ENCODE data around the gene CALCR.
"Not testable (repeated sequence)": the region's sequence is repeated elsewhere in the genome, so short reads cannot be mapped to it uniquely, and the experiment has no call there.

The CALCR gene

DNA sequence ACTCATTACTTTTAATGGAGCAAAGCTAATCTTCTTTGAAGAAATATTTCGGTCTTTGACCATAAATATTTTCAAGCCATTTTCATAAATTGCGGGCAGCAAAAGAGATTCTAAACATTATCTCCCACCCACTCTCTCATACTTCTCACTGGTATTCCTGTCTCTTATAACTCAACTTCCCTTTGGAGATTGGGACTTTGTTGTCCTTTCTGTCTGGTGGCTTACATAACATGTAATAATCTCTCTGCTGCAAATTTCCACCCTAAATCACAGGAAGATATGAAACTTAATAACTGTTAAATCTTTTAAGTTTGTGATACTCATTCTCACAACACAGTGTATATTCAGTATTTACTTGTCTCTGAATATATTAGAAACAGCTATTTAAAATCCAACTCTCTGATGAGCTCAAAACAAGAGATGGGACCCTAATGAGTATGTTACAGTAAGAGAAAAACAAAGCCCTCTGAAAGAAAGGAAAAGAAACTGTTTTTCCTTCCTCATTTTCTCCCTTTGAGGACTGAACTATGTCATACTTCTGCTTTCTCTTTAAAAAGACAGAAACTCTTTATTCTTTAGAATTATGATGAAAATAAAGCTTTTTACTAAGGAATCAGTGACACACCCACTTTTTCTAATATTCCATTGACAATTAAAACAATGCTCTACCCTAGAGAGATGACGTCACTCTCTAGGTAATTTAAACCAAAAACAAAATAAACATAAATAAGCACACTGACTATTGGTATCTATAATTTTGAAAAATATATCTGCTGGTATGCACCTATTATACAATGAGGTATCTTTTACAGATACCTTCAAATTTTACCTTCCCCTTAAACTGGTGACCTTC lies 14.7 kb downstream of the CALCR start:
- no peak for DNase-seq

DNA sequence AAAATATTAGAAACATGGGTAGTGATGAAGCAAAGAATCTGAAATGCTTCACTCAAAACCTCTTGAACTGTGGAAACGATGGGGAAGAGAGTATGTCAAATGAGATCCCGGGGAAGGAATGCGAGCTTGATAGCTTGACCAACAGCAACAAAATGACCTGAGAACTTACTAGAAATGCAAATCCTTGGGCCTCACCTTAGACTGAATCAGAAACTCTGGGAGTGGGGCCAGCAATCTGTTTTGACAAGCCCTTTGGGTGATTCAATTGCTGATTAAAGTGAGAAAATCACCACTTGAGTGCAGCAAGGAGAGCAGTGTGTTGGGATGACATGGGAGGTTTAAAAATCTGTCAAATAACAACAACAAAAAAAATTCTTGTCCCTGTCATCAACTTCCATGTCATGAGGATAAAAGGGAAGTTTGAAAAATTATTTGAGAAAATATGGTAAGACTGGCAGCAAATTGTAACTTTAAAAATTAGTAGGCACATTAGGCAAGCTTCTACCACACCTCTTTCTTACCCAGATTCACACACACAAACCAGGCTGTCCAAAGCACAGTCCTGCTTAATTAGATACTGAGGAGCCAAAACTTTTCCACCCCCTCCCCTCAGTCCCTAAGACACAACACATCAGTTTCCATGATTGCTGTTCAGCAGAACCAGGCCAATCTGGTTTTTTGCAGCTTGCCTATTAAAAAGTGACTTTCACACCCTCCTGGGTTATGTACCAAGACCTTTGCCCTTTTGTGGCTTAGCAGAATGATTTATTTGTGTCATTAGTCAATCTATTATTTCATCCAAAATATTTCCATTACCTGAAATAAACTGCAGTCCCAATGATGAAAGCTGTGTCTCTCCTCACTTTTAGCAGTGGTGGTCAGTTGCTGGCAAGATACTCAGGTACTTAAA lies 15.6 kb downstream of the CALCR start:
- no peak for DNase-seq

DNA sequence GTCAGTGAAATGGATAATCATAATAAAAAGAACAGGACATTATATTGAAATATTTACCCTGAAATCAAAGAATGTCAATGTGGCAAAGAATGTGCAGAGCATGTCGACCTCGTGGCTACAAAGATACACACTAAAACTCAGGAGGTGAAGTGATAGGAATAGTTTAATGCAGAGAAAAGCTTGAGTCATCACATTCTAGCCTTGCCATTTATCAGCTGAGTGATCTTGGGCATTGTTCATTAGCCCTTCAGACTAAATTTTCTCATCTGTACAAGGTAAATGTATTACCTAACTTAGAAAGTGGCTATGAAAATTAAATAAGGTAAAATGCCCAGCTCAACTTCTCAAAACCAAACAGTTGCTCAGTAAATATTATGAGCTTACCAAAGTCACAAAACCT lies 22.6 kb downstream of the CALCR start:
- DNase-seq, result no peak

DNA sequence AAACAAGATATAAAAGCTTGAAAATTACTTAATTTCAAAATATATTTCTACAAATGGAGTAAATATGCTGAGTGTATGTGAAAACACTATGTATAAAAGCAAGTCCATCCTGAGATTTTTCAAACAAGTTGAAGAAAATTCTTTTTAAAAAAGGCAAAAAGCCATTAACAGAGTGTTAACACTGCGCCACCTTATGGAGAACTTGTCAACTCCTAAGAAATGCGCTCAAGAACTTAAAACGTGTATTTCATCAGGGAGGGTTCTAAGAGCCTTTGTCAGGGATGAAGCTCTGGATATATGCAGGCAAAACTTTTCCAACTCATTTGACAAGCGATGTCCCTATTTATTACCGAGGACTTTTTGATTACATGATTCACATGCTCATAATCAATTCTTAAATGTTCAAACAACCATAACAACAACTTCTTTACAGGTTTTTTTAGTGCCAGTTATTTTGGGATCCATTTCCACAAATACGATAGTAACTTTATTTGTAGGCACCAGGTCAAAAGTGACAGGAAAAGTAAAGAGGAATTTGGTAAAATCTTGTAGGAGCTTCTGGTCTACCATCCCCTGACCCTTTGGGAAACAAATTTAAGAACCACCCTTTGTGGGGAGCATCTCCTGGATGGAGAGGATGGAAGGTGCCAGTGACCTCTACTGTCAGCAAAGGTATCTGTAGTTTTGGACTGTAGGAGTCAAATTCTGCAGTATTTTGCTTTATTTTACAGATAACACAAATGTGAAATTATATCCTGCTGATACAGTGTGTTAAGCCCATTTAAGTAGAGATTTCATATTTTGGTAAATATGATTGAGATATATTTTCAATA lies 23.2 kb downstream of the CALCR start:
- DNase-seq, result no peak

DNA sequence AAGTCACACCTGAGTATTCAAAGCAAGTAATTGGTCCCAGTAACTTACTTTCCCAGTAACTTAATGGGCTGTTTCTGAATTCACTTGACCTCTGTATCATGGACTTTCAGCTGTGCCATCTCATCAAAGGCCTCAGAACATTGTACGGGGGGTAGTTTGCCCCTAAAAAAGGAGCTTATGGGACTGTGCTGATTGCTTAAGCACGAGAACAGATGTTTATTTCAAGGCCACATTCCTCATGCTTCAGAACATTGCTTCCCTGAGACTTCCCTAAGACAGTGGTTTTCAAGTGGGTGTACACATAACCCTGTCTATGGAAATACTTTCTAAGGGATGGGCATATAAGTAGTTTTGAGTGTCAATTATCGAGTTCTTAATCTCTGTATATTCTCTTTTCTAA lies 26.8 kb downstream of the CALCR start:
- DNase-seq, result no peak

DNA sequence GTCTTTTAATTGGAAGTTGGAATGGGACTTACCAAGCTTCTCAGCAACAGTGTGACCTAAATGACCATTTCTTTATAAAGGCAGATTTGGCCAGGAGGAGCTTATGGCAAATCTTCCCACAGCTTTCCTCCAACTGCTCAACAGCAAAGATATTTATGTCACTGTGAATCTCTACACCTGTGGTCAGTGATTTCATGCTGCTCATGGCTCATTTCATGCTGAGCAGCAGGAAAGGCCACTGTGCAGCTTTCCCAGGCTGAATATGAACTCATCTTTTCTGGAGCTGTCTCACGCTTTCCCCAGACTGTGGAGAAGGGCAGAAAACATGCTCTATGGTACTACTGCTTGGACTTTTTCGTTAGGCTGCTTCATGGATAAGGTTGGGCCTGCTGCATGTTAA lies 29.8 kb downstream of the CALCR start:
- DNase-seq, result no peak

DNA sequence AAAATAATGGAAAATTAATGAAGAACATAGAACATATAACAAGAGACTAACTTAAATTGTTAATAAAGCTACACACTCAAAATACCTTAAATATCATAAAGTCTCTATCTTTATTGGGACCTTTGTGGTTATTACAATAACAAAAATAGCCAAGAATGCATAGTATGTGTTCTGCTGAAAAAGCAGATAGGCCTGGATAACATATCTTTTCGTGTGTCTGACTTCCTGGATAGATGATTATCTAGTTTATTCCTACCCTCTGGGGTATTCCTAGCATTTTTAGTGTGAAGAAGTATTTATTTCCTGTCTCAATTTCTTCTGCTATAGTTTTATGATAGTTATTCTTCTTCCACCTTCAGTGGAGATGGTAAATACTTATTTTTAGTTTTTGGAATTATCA lies 36.5 kb downstream of the CALCR start:
- no peak for DNase-seq

DNA sequence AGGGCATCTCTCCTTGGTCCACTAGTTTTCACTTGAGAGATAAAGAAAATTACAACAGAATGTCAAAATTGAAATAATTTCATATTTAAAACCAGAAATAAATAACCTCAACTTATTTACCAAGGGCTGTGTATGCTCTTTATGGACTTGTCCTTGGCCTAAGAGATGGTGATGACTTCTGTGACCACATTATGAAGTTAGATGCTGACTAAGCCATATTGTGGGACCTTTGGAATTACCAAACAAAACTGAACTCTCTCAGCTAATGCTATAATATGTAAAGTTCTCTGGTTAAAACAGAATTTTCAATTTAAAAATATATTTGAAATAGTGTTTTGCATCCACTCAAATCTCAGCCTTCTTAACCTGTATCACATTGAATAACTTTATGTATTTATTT lies 38.9 kb downstream of the CALCR start:
- DNase-seq, result no peak

DNA sequence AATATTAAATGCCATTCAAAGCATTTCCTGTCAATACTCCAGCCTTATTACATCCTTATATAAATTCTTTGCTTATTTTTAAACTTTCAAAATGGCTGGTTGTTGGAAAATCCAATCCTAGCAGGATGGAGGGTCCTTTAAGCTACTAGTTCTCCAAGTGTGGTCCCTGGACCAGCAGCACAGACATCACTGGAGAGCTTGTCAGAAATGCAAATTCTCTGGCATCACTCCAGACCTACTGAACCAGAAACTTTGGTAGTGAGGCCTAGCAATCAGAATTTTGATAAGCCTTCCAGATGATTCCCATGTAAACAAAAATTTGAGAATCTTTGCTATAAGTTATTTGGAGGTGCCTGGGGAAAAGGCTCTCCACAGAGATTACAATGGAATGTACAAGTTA lies 43.8 kb downstream of the CALCR start:
- DNase-seq, result peak; percentile 59

DNA sequence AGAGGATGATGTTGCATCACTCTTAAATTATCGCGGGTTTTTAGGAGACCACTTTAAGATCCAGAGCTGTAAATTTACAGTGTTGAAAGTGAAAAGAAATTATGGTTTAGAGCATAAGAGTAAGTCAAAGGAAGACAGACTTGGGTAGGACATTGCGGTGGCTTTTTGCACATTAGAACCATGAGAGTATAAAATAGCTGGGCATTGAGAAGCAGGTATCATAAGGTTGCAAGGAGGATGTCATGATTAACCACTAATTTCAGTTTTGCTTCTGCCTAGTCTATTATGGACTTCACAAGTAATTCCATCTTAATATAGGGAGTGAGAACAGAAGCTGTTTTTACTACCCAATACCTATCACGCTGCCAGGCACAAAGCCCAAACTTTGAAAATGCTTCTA lies 57.7 kb downstream of the CALCR start:
- no peak for DNase-seq

DNA sequence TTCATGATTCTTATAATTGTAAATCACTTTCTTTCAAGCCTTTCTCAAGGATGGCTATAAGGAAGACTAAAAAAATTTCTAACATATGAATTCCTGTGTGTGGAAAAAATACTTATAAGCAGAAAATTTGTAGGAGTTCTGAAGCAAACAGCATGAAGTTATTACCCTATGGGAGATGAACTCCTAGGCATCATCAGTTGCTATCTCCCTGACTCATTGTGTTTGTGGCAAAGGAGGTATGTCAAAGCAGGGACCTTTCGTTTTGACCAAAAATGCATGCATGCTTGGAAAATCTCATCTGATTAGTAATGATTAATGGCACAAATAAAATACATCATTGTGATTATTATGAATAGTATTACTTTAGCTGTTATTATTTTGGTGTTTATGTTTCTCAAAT lies 59.4 kb downstream of the CALCR start:
- no peak for DNase-seq

DNA sequence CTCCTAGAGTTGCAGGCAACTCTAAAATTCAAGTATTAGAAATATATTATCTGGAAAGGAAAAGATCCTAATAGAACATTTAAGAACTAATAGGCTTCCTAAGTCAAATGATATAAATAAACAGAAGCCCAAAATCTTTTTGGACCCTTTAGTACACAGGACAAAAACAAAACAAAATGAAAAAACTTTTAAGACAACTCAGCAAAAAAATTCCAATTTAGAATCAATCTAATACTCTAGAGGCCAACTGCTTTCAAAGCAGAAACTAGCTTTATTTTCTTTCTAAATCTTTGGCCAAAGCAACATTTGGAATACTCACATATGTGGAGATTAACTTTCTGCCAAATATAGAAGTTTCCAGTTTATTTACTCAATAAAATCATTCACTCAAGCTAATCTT lies 65.2 kb downstream of the CALCR start:
- no peak for DNase-seq

DNA sequence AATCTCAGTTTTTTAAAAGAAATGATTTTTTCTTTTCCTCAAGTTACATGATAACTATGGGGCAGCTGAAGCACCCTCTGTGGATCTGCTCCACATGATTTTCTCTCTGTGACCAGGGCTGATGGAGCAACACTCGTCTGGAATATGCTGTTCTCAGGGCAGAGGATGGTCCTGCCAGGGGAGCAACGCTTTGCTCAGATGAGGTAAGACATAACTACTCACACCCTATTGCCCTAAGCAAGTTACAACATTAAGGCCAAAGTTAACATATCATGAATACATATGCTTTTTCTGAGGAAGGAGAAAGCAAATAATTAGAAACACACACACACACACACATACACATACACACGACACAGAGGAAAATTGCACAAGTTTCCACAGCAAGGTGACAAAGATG lies 71.4 kb downstream of the CALCR start:
- no peak for DNase-seq

DNA sequence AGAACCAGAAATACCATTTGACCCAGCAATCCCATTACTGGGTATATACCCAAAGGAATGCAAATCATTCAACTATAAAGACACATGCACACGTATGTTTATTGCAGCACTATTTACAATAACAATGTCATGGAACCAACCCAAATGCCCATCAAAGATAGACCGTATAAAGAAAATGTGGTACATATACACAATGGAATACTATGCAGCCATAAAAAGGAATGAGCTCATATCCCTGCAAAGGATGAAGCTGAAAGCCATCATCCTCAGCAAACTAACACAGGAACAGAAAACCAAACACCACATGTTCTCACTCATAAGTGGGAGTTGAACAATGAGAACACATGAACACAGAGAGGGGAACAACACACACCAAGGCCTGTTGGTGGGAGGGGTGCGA lies 82.7 kb downstream of the CALCR start:
- DNase-seq, result not testable (repeated sequence)

DNA sequence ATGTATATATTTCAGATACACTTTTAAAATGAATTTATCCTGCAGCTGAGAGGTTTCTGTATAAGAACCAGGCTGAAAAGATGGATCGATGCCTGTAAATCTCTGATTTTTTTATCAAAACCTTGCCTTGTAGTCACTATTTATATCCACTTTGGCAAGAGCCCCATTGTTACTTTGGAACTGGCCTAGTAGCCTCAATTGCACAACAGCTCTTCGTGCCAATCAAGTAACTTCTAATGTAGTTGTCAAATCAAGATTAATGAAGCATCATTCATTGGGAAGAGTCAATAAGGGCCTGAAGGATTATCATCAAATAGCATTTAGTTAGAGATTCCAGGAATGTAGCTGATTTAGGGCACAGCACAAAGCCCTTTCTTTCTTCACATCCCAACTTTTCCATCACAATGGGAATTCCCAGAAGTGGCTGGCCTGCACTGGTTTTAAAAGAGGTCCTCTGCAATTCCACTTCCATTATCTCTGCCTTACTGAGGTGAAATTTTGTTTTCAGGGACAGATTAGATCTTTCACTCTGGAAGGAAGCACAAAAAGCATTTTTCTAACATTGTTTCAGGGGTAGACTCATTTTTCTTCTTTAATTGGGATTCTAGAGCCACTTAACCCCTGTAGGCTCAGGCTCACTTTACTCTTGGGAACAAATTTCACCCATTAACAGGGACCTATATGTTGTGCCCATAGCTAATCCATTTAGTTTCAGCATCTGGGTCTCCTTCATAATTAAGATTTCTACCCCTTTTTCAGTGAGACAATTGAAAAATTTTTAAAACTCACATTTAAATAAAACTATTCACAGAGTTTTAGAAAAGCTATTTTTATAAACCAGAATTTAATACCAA lies 97.8 kb downstream of the CALCR start:
- DNase-seq, result no peak

DNA sequence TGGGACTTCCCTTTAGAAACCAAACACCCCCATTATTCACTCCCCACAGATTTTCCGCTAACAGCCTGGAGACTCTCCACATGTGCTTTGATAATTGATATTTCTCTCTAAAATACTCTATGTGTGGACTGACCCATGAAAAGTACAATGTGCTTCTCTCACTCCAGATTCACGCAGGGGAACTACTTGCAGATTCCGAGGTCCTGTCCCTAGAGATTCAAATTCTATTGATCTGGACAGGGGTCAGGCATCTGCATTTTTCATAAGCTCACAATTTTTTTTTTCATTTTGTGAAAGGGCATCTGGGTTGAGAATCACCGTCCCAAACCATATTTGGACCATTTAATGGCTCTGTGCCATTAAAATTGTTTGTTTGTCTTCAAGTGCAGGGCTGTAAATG lies 98.7 kb downstream of the CALCR start:
- DNase-seq, result peak; percentile 2

DNA sequence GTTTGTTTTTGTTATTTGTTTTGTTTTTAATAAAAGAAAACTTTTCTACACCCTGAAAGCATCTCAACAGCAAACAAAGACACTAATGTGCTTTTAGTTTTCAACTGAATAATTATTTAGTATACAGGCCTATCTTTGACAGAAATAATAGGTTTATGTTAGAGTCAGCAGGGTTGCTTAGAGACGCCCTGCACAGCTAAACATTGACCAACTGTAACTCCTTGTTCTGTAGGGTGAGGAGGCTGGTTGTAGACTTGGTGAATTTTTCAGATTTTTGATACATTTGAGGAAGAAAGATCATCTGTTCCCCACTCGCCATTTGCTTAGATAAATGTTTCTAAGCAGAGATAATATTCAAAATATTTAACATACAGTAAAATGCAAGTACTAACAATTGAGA lies 103.1 kb downstream of the CALCR start:
- no peak for DNase-seq

DNA sequence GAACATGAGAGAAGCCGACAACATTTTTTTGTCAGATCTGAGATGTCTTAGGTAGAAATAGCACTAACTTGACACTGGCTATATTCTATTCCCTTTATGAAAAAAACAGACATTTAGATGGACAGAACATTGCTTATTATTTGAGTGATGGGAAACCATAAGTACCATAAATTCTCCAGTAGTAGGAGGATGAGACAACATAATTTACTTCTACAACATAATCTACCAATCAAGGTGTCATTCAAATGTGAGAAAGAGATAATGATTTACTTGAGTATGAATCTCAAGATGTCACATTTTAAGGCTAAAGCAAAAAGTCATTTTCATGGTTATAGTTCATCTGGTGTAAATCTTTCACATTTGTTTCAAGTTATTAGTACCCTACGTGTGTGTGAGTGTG lies 110.8 kb downstream of the CALCR start:
- no peak for DNase-seq

DNA sequence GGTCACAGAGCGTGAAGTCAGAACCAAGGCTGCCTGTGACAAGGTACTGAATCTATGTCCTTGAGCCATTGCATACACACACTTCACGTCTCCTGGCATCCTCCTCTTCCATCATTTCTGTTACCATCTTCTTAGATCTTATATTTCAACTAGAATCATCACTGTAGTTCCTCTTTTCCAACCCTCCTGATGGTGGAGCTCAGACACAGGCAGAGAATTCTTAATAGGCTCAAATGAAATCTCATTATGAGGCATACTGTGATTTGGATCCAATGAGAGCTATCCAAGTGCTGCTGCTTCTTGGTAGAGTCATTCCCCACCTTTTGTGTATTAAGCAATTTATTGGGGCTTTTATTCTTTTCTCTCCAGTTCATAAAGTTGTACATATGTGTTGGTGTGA lies 113.2 kb downstream of the CALCR start:
- DNase-seq, result peak; percentile 28

DNA sequence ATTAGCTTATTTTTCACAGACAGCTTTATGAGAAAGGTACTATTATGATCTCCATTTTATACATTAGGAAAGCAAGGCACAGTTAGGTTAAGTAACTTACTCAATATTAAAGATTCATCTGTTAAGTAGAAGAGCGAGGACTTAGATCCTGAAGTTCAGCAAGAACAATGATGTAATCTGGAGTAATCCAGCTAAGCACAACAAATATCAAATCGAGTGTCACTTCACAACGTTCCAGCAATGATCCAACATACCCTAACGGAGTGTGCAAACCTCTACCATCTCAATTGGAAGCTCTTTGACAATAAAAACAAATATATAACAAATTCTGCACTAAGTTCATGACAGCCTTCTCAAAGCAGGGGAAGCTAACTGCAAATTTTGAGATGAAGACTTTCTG lies 121.3 kb downstream of the CALCR start:
- DNase-seq, result no peak

DNA sequence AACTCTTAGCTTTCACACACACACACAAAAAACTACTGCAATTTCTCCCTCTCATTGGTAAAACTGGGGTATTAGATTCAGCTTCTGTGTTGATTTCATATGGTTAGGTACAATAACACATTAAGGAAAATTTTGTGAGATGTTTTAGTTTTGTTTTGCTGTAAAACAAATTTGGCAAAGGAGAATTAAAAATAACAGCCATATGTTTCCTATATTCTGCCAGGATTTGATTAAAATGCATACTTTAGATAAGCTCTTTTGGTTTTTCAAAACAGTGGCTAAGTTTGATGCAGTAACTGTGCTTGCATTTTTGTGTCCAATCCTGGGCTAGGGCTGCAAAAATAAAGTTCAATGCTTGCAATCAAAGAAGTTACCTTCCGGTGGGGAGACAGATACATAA lies 126.3 kb downstream of the CALCR start:
- no peak for DNase-seq

DNA sequence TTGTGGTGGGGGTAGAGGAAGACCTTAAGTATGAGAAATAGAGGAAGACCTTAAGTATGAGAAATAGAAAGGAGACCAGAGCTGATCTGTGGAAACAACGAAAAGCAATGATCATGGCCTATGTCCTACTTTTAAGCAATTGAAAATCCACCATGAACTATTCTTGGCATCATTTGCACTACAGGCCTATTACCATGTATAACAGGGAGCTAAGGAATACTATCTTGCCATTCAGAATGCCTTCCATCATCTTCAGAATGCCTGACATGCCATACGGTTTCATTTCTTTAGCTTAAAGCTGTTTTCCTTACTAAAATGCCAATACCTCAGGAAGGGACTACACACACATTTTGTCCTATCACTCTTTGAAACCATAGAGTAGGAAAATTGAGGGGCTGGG lies 127.0 kb downstream of the CALCR start:
- no peak for DNase-seq
